Body of pancreas (tissue), 4 donors: ENCODE results near the gene DUSP16.

Experiments
- CTCF ChIP-seq, 7 experiments: fragments of 450-650 bp in 4 of 7; fragments of 200-600 bp in 3 of 7; sonication (generic) in 3 of 7; IDR thresholded peaks; one replicate each; pipeline ENCODE4 v1.5.1; 2016 to 2019; ENCODE audit warnings: antibody characterized with exemption in 7 of 7
- POLR2A ChIP-seq, 3 donors: fragments of 450-650 bp; IDR thresholded peaks; one replicate each; pipeline ENCODE4 v1.6.1; 2016; ENCODE audit warnings: antibody characterized with exemption in 3 of 3, mild to moderate bottlenecking in 2 of 3

GRCh38 chr12:12518919-12519318 is 43.7 kb downstream of the DUSP16 start:
- no peak for TF ChIP-seq CTCF (IDR thresholded peaks at IDR 0.05)
- no peak for TF ChIP-seq POLR2A (IDR thresholded peaks at IDR 0.05)
